OCI-LY3 (cell line): ENCODE measurements around the gene GTSE1.

ENCODE experiments used
- H2AFZ ChIP-seq: fragments of 200-600, 300-600 bp; shearing (Covaris generic); 2 replicates; pipeline ENCODE4 v1.6.0; 2014; ENCODE audit warnings: antibody characterized with exemption, low read depth, low read length
- H3K27ac ChIP-seq: fragments of 200-600, 300-600 bp; sonication (generic); 2 replicates; pipeline ENCODE4 v1.5.1; 2014; ENCODE audit warnings: mild to moderate bottlenecking, low read length, moderate library complexity, mixed read lengths
- H3K27me3 ChIP-seq: fragments of 200-600, 300-600 bp; sonication (generic); 2 replicates; pipeline ENCODE4 v1.6.1; 2014; ENCODE audit warnings: low read depth, low read length, mixed read lengths
- H3K36me3 ChIP-seq: fragments of 200-600, 300-600 bp; sonication (generic); replicated peaks from 2 replicates; pipeline ENCODE3; 2014; ENCODE audit warnings: low read depth, low read length, mixed read lengths
- H3K4me1 ChIP-seq: fragments of 300-600, 200-600 bp; sonication (generic); 2 replicates; pipeline ENCODE4 v1.6.1; 2014; ENCODE audit warnings: low read length, mixed read lengths
- H3K4me2 ChIP-seq: fragments of 200-600, 300-600 bp; sonication (generic); 2 replicates; pipeline ENCODE4 v1.6.1; 2014; ENCODE audit warnings: low read length, mixed read lengths
- H3K4me3 ChIP-seq: fragments of 300-600, 200-600 bp; sonication (generic); 2 replicates; pipeline ENCODE4 v1.5.1; 2014; ENCODE audit warnings: antibody characterized with exemption, mild to moderate bottlenecking, low read length, moderate library complexity
- H3K79me2 ChIP-seq: fragments of 300-600, 200-600 bp; shearing (Covaris generic); 2 replicates; pipeline ENCODE4 v1.6.1; 2014; ENCODE audit warnings: mild to moderate bottlenecking, low read length, mixed read lengths
- H3K9ac ChIP-seq: fragments of 300-600, 200-600 bp; shearing (Covaris generic); 2 replicates; pipeline ENCODE4 v1.6.0; 2014; ENCODE audit warnings: mild to moderate bottlenecking, low read length, moderate library complexity
- H3K9me3 ChIP-seq: fragments of 200-600, 300-600 bp; shearing (Covaris generic); 2 replicates; pipeline ENCODE4 v1.6.1; 2014; ENCODE audit warnings: low read length, mixed read lengths; ENCODE audit not compliant: insufficient read depth
- H4K20me1 ChIP-seq: fragments of 200-600, 300-600 bp; sonication (generic); 2 replicates; pipeline ENCODE4 v1.6.1; 2016; ENCODE audit warnings: low read length, mixed read lengths; ENCODE audit not compliant: insufficient read depth
- EZH2phosphoT487 ChIP-seq: fragments of 200-600 bp; shearing (Covaris generic); IDR thresholded peaks from 2 replicates; pipeline ENCODE4 v1.6.1; 2018; ENCODE audit warnings: antibody characterized with exemption, mixed run types, low read depth
- TF ChIP-seq, protein P1 (sequence below): fragments of 200-600, 300-600 bp; sonication (generic); IDR thresholded peaks from 2 replicates; pipeline ENCODE4 v1.5.1; 2014; ENCODE audit warnings: antibody characterized with exemption, low read length, low read depth

The GTSE1 gene

DNA sequence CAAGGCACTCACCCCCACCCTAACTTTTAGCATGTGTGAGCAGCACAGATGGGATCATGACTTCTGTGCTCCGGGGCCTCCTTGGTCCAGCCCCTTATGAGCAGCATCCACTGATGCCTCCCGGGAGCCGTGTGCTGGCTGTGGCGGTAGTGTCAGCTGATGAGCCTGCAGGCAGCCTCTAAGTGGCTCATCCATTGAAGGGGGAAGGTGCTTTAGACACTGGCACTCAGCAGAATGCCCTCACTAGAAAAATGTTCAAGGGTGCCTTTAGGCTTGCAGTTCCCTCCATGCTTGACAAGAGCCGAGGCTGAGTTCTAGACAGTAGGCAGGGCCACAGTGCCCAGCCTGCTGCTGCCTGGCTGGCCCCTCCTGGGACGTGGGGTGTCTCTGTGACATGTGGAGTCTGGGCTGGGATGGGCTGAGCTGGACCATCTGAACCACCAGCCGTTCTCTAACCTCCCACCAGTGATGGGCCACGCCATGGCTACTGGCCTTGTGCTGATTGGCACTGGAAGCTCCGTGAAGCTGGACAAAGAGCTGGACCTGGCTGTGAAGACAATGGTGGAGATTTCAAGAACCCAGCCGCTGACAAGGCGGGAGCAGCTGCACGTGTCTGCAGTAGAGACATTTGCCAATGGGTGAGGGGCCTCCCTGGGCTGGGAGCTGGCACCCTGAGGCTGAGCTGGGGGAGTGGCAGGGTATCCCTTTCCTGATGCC is 23.1 kb upstream of the GTSE1 start:
- Histone ChIP-seq H3K4me2 (no peak overlapping the region), H3K79me2 (no peaks in the 10 kb centered on the region), H3K9me3 (no peaks in the 10 kb centered on the region), H3K27me3 (no peaks in the 10 kb centered on the region), H3K4me1 (peaks cover 5% of the 10 kb centered on the region), H3K9ac (no peak overlapping the region), H4K20me1 (no peaks in the 10 kb centered on the region), H3K4me3 (no peak overlapping the region), H3K36me3 (peaks cover 10% of the 10 kb centered on the region), H2AFZ (no peak overlapping the region), H3K27ac (no peak overlapping the region)
- TF ChIP-seq, protein P1, sequence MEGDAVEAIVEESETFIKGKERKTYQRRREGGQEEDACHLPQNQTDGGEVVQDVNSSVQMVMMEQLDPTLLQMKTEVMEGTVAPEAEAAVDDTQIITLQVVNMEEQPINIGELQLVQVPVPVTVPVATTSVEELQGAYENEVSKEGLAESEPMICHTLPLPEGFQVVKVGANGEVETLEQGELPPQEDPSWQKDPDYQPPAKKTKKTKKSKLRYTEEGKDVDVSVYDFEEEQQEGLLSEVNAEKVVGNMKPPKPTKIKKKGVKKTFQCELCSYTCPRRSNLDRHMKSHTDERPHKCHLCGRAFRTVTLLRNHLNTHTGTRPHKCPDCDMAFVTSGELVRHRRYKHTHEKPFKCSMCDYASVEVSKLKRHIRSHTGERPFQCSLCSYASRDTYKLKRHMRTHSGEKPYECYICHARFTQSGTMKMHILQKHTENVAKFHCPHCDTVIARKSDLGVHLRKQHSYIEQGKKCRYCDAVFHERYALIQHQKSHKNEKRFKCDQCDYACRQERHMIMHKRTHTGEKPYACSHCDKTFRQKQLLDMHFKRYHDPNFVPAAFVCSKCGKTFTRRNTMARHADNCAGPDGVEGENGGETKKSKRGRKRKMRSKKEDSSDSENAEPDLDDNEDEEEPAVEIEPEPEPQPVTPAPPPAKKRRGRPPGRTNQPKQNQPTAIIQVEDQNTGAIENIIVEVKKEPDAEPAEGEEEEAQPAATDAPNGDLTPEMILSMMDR, result no peak
- no peak for TF ChIP-seq EZH2phosphoT487

DNA sequence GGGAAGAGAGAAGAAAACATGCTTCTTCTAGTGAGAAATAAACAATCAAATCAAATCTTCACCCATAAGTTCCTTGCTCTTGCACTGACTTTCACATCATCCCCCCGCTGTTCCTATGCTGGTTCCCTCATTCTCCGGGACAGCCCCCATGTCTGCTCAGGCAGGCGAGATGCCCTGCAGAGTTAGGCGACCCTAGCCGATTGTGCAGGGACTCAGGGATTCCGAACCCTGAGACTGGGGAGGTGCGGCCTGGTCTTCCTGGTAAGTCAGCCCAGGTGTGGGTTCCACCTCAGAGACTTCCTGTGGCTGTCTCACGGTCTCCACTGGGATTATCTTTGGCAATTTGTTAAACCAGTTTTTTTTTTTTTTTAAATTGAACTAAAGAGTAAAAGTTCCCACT is 22.3 kb upstream of the GTSE1 start:
- Histone ChIP-seq H4K20me1 (no peaks in the 10 kb centered on the region), H3K36me3 (peaks cover 17% of the 10 kb centered on the region), H3K4me3 (no peak overlapping the region), H3K27me3 (no peaks in the 10 kb centered on the region), H2AFZ (no peak overlapping the region), H3K27ac (no peak overlapping the region), H3K9me3 (no peaks in the 10 kb centered on the region), H3K79me2 (no peaks in the 10 kb centered on the region), H3K4me1 (peaks cover 11% of the 10 kb centered on the region), H3K4me2 (no peak overlapping the region), H3K9ac (no peak overlapping the region)
- TF ChIP-seq, protein P1, result no peak
- no peak for TF ChIP-seq EZH2phosphoT487

DNA sequence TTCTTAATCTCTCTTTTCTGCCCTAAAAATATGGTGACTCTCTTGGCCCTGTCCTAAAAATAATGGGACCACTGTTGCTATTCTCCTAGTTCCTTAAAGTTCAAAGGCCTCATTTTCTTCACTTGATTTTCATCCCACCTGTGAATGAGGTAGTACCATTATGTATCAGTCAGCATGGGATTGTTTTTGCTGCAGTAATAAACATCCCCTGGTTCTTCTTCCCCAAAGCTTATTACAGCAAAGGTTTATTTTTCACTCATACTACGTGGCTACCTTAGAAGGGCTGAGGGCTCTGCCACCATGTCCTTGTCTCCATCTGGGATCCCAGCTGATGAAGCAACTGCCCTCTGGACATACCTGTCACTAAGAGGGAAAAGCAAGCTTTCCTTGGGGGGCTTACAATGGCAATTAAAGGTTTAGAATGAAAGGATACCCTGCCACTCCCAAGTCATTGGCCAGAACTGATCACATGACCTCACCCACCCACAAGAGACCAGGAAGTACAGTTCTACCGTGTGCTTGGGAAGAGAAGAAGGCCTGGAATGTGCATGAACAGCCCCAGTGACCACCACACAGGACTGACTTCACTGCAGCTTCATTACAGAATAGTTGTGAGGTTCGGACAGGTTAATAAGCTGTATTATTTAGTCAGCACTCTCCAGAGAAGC is 21.1 kb upstream of the GTSE1 start:
- H3K27me3 ChIP-seq, result no peaks in the 10 kb centered on the region
- H3K27ac ChIP-seq, result no peak overlapping the region
- no peak for TF ChIP-seq EZH2phosphoT487
- TF ChIP-seq, protein P1, result no peak
- H3K4me1 ChIP-seq, result peaks cover 11% of the 10 kb centered on the region
- no peaks in the 10 kb centered on the region for H3K79me2 ChIP-seq
- H2AFZ ChIP-seq, result no peak overlapping the region
- peaks cover 17% of the 10 kb centered on the region for H3K36me3 ChIP-seq
- no peaks in the 10 kb centered on the region for H4K20me1 ChIP-seq
- no peak overlapping the region for H3K9ac ChIP-seq
- H3K4me3 ChIP-seq, result no peak overlapping the region
- H3K4me2 ChIP-seq, result no peak overlapping the region
- H3K9me3 ChIP-seq, result no peaks in the 10 kb centered on the region

DNA sequence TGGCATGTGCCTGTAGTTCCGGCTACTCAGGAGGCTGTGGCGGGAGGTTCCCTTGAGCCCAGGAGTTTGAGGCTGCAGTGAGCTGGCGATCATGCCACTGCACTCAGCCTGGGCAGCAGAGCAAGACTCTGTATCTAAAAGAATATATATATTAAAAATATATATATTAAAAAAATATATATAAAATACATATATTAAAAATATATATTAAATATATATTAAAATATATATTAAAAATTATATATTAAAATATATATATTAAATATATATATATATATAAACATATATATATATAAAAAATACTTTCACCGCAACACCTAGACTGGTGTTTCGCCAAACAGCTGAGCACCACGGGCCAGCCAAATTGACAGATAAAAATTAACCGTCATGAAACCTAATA is 20.1 kb upstream of the GTSE1 start:
- H3K4me3 ChIP-seq, result no peak overlapping the region
- no peaks in the 10 kb centered on the region for H3K79me2 ChIP-seq
- H3K9ac ChIP-seq, result no peak overlapping the region
- peaks cover 11% of the 10 kb centered on the region for H3K4me1 ChIP-seq
- H3K4me2 ChIP-seq, result no peak overlapping the region
- H3K36me3 ChIP-seq, result peaks cover 17% of the 10 kb centered on the region
- H4K20me1 ChIP-seq, result no peaks in the 10 kb centered on the region
- no peaks in the 10 kb centered on the region for H3K27me3 ChIP-seq
- TF ChIP-seq, protein P1, result no peak
- no peak for TF ChIP-seq EZH2phosphoT487
- H2AFZ ChIP-seq, result no peak overlapping the region
- no peaks in the 10 kb centered on the region for H3K9me3 ChIP-seq
- no peak overlapping the region for H3K27ac ChIP-seq
